ENCODE results near the gene MAP3K10.
"Not testable (repeated sequence)": the region's sequence is repeated elsewhere in the genome, so short reads cannot be mapped to it uniquely, and the experiment has no call there.

GRCh38 chr19:40145749-40146029 is 45.5 kb upstream of the MAP3K10 start:
- TF ChIP-seq, protein P1, sequence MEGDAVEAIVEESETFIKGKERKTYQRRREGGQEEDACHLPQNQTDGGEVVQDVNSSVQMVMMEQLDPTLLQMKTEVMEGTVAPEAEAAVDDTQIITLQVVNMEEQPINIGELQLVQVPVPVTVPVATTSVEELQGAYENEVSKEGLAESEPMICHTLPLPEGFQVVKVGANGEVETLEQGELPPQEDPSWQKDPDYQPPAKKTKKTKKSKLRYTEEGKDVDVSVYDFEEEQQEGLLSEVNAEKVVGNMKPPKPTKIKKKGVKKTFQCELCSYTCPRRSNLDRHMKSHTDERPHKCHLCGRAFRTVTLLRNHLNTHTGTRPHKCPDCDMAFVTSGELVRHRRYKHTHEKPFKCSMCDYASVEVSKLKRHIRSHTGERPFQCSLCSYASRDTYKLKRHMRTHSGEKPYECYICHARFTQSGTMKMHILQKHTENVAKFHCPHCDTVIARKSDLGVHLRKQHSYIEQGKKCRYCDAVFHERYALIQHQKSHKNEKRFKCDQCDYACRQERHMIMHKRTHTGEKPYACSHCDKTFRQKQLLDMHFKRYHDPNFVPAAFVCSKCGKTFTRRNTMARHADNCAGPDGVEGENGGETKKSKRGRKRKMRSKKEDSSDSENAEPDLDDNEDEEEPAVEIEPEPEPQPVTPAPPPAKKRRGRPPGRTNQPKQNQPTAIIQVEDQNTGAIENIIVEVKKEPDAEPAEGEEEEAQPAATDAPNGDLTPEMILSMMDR (IDR thresholded peaks at IDR 0.05), result not testable (repeated sequence)
- not testable (repeated sequence) for TF ChIP-seq POLR2A (IDR thresholded peaks at IDR 0.05)

All from body of pancreas (tissue), 4 donors.